ENCODE measurements around the gene SLC48A1.
A peak's percentile ranks its signal among the peaks of the same experiment; 100 is the strongest.

SLC48A1 gene

DNA sequence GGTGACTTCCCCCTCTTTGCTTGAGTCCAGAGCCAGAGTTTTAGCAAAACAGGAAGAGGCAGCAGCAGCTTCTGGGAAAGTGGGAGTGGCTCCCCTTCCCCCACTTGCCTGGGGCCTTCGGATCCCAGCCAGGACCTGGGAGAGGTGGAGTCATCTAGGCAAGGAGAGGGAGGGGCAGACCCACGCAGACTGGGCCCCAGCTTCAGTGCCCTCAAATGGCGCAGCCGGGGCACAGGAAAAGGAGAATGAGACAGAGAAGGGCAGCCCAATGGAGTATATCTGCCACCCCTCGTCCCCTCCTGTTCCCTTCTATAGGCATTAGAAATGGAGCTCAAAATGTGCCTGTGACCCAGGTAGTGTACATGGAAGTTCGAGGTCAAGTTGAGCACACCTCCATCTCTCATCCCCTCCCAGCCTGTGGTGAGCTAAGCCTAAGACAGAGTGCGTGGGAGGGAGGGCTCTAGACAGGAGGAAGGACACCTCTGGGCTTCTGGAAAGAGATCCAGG lies 56.0 kb downstream of the SLC48A1 start:
- no peaks in the 10 kb centered on the region for H3K27me3 ChIP-seq
- TF ChIP-seq, protein P1, sequence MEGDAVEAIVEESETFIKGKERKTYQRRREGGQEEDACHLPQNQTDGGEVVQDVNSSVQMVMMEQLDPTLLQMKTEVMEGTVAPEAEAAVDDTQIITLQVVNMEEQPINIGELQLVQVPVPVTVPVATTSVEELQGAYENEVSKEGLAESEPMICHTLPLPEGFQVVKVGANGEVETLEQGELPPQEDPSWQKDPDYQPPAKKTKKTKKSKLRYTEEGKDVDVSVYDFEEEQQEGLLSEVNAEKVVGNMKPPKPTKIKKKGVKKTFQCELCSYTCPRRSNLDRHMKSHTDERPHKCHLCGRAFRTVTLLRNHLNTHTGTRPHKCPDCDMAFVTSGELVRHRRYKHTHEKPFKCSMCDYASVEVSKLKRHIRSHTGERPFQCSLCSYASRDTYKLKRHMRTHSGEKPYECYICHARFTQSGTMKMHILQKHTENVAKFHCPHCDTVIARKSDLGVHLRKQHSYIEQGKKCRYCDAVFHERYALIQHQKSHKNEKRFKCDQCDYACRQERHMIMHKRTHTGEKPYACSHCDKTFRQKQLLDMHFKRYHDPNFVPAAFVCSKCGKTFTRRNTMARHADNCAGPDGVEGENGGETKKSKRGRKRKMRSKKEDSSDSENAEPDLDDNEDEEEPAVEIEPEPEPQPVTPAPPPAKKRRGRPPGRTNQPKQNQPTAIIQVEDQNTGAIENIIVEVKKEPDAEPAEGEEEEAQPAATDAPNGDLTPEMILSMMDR (IDR thresholded peaks at IDR 0.05), result no peak
- peaks cover 78 to 81% of the 10 kb centered on the region in 2 experiments for H3K4me1 ChIP-seq (ENCODE audit: control insufficient read depth in 1 of 2, insufficient read depth in 1 of 2, low read depth in 1 of 2, low read length in 1 of 2)
- no peaks in the 10 kb centered on the region for H3K9me3 ChIP-seq
- H3K36me3 ChIP-seq, result no peaks in the 10 kb centered on the region
- peak overlapping the region; percentile 61 for H3K27ac ChIP-seq
- H3K4me3 ChIP-seq (ENCODE audit: low read depth in 1 of 2, low read length in 1 of 2), result peak overlapping the region; percentile 23 to 30

DNA sequence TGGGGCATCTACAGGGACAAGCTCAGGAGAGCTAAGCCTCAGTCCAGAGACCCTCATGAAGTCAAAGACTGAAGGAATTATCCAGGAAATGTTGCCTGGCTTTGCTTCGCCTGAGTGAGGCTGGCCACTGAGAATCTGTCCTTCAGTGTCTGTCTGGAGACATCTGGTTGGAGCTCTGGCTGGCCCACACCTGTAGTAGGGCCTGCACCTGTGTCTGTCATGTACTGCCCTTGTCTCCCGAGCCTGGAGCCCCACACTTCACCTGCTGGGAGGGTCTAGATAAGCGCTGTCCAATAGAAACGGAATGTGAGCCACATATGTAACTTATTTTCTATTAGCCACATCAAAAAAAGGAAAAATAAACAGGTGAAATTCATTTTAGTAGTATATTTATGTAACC lies 56.5 kb downstream of the SLC48A1 start:
- Histone ChIP-seq H3K4me3 (ENCODE audit: low read depth in 1 of 2, low read length in 1 of 2) (no peak overlapping the region), H3K27me3 (no peaks in the 10 kb centered on the region), H3K4me1 (ENCODE audit: control insufficient read depth in 1 of 2, insufficient read depth in 1 of 2, low read depth in 1 of 2, low read length in 1 of 2) (peaks cover 78 to 80% of the 10 kb centered on the region in 2 experiments), H3K36me3 (no peaks in the 10 kb centered on the region), H3K27ac (peak overlapping the region; percentile 61), H3K9me3 (no peaks in the 10 kb centered on the region)
- TF ChIP-seq, protein P1 (IDR thresholded peaks at IDR 0.05), result no peak

Data from neutrophil (primary cell).